NCI-H345 treated with DMSO at 0.1 percent for 48 hours (cell line): Measurements from ENCODE around the gene TFEC.
"Not testable (repeated sequence)": the region's sequence is repeated elsewhere in the genome, so short reads cannot be mapped to it uniquely, and the experiment has no call there.

Source experiments
- DNase-seq: peaks from one replicate; lab custom pipeline; 2025; ENCODE audit not compliant: unreplicated experiment; lab: John Stamatoyannopoulos, UW

The TFEC gene, protein sequence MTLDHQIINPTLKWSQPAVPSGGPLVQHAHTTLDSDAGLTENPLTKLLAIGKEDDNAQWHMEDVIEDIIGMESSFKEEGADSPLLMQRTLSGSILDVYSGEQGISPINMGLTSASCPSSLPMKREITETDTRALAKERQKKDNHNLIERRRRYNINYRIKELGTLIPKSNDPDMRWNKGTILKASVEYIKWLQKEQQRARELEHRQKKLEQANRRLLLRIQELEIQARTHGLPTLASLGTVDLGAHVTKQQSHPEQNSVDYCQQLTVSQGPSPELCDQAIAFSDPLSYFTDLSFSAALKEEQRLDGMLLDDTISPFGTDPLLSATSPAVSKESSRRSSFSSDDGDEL

DNA sequence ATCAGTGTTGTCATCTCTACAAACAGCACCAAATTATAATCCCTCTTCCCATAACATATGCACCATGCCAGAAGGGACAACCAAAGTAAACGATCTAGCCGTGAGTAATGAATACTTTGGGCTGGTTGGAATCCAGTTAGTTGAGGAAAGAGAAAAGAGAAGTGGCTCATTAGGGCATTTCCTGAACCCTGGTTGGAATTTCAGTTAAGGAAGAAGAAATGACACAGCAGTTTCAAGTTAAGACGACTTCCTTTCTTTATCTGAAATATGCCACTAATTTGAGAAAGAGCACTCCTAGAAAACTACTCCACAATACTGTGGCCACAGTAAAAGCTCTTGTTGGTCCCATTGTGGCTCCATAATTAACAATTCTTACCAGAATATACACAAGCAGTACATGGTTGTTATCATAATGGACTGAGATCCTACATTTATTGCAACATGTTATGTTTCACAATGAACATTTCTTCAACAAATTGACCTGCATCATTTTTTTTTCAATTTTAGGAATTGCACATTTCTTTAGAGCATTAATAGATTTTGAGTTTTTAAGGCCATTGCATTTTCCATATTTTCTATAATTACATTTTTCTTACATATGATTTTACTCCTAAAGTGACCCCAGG lies at the start of gene TFEC:
Gene TFEC (minus strand): TSS at position 113 of the 626 bp plus-strand sequence. CDS start 46,322 bp downstream, outside the sequence.
- no peak for DNase-seq

DNA sequence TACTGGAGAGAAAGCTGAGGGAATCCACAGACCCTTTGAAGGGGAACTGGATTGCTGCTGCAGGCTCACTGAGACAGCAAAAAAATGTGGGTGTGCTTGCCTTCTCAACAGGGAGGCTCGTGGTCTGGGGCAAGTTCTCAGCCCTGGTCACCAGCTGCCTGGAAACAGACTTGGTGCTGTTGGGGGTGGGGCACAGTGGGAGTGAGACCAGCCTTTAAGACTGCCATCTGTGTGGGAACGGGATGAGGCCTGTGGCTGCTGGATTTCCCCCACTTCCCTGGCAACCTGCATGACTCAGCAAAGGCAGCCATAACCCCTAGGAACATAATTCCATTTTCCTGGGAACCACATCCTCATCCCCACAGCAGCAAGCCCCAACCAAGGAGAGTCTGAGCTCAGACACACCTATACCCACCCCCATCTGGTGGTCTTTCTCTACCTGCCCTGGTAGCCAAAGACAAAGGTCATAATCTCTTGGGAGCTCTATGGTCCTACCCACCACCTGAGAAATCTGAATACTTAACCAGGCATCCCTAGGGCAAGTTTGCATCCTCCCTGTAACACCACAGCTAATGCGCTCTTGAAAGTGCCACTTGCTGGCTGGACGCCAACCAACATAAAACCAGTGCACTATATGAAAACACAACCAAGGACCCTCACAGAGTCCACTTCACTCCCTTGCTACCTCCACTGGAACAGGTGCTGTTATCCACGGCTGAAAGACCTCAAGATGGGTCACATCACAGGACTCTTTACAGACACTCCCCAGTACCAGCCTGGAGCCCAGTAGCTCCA lies 45.0 kb upstream of the TFEC start:
- no peak for DNase-seq

DNA sequence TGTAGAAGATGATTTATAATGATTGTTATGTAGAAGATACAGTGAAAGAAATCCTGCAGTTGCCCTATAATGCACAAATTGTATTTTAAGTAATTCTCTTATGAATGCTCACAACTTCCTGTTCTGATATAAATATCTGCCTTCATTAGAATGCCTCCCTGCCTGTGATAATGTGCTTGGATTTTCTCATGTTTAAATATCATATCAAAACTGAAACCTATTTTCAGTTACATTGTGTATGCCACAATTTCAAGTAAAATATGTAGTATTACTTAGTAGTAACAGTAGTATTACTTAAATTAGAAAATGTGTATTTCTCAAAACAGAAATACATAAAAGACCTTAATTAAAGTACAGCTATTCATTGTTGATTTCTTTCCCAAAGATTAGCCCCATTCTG lies 41.1 kb upstream of the TFEC start:
- DNase-seq: no peak

DNA sequence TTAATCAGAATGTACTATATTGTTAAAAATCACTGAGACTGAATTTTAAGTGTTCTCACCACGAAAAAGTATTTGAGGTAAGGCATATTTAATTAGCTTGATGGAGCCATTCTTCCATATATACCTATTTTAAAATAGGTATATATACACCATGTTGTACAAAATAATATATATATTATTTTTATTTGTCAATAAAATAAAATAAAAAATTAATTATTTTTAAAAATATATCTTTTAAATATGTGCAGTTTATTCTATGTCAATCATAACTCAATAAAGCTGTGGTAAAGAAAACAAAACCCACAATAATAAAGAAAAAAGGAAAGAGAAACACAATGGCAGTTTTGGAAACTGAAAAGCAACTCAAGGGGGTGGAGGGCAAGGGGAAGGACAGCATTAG lies 33.6 kb upstream of the TFEC start:
- no peak for DNase-seq

DNA sequence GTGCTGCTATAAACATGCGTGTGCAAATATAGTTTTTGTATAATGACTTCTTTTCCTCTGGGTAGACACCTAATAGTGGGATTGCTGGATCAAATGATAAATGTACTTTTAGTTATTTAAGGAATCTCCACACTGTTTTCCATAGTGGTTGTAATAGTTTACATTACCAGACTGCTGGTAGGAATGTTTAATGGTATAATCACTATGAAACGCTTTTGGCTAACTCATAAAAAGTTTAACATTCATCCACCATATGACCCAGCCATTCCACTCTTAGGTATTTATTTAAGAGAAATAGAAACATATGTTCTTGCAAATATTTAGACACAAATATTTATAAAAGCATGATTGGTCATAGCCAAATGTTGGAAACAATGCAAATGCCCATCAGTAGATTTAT lies 32.1 kb upstream of the TFEC start:
- DNase-seq: no peak

DNA sequence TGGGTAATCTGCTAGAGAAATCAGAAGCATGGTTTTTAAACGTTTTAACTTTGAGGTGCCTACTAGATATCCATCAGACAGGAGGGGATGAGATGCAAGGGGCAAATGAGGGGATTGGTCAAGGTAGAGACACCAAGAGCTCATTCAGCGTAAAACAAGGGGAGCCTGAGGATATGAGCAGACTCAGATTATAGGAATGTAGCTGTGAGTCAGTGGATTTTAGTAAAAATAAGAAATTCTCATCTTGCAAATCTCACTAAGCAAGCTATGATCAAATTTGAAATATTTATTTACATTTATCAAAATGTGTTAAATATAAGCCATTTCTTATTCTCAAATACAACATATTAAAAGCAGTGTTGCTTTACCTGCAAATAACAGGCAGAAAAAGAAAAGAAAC lies 21.4 kb upstream of the TFEC start:
- no peak for DNase-seq

DNA sequence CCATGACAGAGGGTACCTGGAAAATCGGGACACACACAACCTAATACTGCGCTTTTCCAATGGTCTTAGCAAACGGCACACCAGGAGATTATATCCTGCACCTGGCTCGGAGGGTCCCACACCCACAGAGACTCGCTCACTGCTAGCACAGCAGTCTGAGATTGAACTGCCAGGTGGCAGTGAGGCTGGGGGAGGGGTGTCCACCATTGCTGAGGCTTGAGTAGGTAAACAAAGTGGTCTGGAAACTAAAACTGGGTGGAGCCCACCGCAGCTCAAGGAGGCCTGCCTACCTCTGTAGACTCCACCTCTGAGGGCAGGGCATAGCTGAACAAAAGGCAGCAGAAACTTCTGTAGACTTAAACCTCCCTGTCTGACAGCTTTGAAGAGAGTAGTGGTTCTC lies 16.7 kb upstream of the TFEC start:
- DNase-seq: not testable (repeated sequence)

DNA sequence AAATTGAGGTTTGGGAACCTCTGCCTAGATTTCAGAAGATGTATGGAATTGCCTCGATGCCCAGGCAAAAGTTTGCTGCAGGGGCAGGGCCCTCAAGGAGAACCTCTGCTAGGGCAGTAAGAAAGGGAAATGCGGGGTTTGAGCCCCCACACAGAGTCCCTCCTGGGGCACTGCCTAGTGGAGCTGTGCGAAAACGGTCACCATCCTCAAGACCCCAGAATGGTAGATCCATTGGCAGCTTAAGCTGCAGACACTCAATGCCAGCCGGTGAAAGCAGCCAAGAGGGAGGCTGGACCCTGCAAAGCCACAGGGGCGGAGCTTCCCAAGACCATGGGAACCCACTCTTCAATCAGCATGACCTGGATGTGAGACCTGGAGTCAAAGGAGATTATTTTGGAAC lies 15.0 kb upstream of the TFEC start:
- no peak for DNase-seq

DNA sequence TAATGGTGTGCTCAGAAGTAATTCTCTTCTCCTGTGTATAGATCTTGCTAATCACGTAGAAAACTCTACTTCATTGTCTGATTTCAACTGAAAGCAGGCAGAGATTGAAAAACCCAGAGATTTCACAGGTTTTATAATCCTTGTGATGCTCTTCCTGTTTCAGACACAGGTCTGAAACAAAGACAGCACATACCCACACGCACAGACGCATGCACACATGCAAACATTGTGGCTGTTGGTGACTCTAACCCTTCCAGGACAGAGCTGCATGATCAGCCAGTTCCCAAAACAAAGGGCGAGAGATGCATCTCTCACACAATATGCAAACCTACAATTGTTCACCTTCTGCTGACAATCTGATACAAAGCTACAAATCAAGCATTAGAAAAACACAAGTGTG lies 11.1 kb upstream of the TFEC start:
- no peak for DNase-seq

DNA sequence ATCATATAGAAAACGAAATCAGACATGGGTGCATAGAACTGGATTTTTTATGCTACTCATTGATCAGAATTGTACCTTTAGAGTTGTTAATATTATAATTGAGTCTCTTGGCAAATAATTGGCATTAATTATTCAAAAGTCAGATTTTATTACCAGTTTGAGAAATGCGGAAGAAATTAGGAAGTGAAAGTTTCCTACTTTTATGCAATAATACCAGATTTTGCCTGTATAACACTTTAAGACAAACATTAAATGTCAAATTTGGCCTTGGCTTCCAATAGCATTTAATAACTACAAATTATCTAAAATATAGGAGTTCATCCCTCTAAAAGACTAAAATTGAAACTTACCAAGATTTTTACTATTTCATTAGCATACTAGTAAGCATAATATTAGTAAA lies 6.8 kb upstream of the TFEC start:
- no peak for DNase-seq

DNA sequence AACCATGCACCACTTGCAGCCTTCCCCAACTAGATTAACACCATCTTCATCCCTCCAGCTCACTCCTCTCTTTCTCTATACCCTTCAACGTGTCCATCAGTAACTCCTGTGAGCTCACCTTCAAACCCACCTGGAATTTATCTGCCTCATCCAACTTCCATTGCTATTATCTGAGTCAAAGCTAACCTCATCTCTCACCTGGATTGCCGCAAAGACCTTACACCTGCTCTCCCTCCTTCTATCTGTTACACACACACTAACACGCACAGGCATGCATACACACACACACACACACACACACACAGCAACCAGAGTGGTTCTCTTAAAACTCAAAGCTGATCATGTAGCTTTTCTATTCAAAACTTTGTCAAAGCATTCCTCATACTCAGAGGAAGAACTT lies 3.8 kb upstream of the TFEC start:
- no peak for DNase-seq

DNA sequence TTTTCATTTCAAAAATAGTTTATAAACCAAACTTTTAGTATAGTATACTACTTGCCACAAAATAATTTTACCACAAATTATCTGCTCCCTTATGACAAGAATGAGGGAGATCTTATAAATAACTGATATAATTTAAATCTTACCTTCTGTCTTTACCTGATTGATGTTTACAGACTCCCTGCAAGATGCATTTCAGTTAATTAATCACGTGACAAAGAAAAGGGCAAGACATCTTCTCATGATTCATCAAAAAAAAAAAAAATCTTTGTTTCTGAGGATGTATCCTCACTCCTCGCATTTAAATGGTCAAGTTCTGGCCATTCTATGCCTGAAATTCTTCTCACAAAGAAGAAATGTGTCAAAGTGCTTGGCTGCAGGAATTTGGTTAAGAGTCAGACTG lies 2.3 kb upstream of the TFEC start:
- DNase-seq: no peak

DNA sequence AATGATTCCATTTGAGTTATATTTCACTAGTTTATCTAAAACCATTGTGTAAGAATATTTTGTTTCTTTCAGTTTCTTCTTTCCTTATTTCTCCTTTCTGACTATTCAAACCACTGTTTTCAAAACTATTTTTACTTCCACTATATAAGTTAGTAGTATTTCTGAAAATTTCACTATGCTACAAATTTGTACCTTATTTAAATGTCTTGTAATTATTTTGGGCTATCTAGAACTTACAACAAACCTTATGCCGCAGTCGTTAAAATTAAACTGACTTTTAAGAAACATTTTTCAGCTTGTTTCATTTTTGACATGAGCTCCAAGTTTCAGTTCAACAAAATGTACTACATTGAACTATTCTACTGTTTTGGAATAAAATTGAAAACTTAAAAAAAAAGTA lies 1.8 kb downstream of the TFEC start:
- no peak for DNase-seq

DNA sequence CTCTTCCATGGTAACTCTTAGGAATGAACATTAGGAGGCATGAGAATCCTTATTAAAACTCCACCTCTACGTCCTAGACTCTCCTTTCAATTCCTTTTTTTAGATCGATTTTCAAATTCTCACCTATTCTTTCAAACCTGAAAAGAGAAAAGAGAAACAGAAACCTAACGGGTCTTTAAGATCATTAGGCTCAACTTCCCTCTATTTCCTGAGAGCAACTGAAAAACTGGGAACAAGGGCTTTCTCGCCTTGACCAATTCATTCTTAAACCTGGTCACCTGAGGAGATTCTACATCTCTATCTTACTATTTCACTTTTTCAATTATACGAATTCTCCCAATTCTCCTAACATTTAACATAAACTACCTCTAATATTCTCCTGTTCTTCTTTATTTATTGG lies 2.8 kb downstream of the TFEC start:
- no peak for DNase-seq

DNA sequence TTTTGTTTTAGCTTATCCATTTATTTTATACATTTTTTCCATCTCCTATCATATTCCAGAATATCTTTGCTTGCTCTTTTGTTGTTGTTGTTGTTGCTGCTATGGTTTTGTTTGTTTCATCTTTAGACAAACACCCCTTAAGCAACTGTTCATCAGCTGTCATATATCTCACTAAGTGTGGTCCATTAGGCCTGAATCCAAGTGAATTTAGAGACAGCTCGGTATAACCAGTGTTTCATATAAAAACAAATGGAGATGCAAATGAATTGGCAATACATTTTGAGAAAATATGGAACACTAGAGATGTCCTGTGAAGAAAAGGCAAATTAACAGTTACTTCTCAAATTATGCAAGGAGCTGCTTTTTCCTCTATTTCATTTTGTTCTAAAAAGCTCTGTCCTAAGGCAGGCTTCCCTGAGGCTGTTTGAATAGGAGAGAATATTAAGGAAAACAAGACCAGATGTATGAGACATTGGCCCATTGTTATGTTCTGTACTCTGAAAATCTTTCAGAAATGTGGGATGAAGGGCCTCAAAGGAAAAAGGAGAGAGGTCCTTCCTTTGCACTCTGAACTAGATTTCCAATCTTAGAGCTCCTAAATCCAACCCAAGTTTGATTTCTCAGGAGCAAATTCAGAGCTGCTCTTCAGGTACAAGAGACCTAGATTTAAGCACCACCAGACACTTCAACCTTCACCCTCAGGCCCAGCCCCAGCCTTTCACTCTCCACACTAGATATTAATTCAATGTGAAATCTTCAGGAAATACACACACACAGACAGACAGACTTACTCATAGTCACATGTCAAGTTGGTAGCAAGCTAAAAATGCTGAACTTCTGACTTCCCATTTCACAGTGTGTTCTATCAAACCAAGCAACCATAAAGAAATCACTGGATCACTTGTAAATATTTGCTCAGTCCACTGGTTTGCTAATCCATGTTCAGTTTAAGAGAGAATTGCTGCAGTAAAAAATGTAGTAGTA lies 5.4 kb downstream of the TFEC start:
- DNase-seq: no peak

DNA sequence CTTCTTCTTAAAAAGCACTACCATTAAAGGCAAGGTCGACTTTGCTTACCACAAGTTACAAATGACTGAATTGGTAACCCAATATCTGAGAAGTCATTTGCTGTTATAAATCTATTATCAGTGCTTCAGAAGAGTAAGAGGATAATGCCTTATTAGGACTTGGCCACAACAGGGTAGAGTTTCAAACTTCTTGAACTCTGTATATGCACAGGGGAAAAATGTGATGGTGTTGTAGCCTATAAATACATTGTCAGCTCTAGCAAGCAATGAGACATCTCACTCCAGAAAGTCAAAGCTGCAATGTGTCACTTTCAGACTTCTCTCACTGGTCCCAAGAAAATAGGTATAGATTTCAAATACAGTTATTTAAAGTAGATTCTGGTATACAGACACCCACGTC lies 9.3 kb downstream of the TFEC start:
- DNase-seq: no peak

DNA sequence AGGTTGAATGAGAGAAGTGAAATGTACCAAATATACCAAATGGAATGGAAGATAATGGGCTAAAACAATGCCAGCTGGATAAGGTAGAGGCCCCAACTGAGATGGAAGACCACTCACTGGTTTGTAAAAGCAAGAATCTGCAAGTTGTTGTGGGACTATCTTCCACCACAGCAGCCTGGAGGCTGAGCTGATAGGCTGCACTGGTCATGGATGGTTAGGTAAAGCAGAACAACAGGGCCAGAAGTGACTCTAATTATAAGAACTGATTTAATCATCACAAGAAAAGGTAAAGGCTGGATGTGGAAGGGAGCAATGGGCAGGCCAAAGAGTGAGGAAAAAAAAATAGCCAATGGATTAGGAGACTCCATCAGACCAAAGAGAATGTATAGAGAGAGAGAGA lies 11.8 kb downstream of the TFEC start:
- DNase-seq: no peak

DNA sequence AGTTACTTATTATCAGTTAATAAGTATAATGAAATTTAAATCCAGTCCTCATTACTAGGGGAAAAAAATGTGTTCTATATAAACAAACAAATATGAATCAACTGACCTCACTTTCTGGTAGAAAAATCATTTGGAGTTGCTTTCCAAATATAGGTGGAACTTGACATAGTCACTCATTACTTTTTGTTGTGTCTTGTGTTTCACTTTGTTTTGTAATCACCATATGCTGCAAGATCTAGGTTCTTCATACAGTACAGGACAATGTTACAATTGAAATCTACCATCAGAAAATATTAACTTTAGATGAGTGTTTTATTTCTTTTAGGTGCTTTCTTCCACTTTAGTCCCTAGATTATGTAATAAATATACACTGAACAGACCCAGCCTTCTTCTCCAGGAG lies 16.9 kb downstream of the TFEC start:
- no peak for DNase-seq

DNA sequence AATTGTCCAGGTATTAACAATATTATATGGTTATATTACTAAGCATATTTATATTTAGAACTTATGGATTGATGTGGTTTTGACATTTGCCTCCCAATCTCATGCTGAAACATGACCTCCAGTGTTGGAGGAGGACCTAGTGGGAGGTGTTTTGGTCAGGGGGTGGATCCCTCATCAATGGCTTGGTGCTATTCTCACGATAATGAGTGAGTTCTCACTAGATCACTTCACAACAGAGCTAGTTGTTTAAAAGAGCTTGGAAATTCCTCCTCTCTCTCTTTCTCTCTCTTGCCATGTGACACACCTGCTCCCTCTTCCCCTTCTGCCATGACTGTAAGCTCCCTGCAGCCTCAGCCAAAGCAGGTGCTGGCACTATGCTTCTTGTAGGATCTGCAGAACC lies 19.0 kb downstream of the TFEC start:
- DNase-seq: no peak

DNA sequence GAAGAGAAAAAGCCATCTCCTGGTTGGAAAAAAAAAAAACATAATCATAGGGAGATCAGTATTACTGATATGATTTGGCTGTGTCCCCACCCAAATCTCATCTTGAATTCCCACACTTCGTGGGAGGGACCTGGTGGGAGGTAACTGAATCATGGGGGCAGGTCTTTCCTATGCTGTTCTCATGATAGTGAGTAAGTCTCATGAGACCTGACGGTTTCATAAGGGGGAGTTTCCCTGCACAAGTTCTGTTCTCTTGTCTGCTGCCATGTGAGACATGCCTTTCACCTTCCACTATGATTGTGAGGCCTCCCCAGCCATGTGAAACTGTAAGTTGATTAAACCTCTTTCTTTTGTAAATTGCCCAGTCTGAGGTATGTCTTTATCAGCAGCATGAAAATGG lies 25.8 kb downstream of the TFEC start:
- not testable (repeated sequence) for DNase-seq

DNA sequence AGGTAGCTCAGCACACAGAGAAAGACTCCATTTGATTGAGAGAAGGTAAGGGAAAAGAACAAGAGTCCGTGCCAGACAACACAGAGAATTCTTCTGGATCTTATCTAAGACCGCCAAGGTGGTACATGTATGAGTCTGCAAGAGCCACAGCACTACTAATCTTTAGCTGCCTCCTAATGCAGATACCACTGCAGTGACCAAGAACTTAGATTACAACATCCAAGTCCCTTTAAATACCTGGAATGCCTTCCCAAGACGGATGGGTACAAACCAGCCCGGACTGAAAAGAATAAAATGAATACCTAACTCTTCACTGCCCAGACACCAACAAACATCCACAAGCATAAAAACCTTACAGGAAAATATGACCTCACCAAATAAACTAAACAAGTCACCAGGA lies 33.3 kb downstream of the TFEC start:
- DNase-seq: no peak
